Memory B cell (primary cell): ENCODE measurements around the gene RNPS1.
A peak's percentile ranks its signal among the peaks of the same experiment; 100 is the strongest.

Source experiments
- ATAC-seq: fragments of 150-1000 bp; cut with Tn5 transposase; 2 replicates; pipeline ENCODE4 v1.10.0; 2021; ENCODE audit warnings: low read depth, mild to moderate bottlenecking, moderate library complexity
- DNase-seq, 2 donors: peaks; one replicate each; pipeline ENCODE4 v3.0.0; 2022; ENCODE audit warnings: low spot score in 2 of 2
- H3K27ac Mint-ChIP-seq: one replicate; pipeline ENCODE4 v1.8.0; 2022; ENCODE audit warnings: mild to moderate bottlenecking, moderate library complexity, mixed read lengths
- H3K27me3 Mint-ChIP-seq: one replicate; pipeline ENCODE4 v1.8.0; 2022; ENCODE audit warnings: mixed read lengths
- H3K36me3 Mint-ChIP-seq: one replicate; pipeline ENCODE4 v1.8.0; 2022; ENCODE audit warnings: mild to moderate bottlenecking, mixed read lengths
- H3K4me1 Mint-ChIP-seq: one replicate; pipeline ENCODE4 v1.8.0; 2022; ENCODE audit warnings: mixed read lengths
- H3K4me3 Mint-ChIP-seq: one replicate; pipeline ENCODE4 v1.8.0; 2022; ENCODE audit warnings: mild to moderate bottlenecking, moderate library complexity, mixed read lengths
- H3K9me3 Mint-ChIP-seq: one replicate; pipeline ENCODE4 v1.8.0; 2022; ENCODE audit warnings: mixed read lengths

RNPS1 gene

GRCh38 chr16:2231016-2231931 is 36.7 kb downstream of the RNPS1 start:
- Mint-ChIP-seq H3K27me3 (no peaks in the 10 kb centered on the region), H3K36me3 (peaks cover 24% of the 10 kb centered on the region), H3K9me3 (no peaks in the 10 kb centered on the region), H3K27ac (no peak overlapping the region), H3K4me3 (no peak overlapping the region), H3K4me1 (peaks cover 3% of the 10 kb centered on the region)
- ATAC-seq (no peak), DNase-seq (no peak)

GRCh38 chr16:2230376-2230775 is 37.5 kb downstream of the RNPS1 start:
- ATAC-seq (no peak), DNase-seq (no peak)
- H3K36me3 Mint-ChIP-seq: peaks cover 23% of the 10 kb centered on the region
- H3K9me3 Mint-ChIP-seq: no peaks in the 10 kb centered on the region
- no peaks in the 10 kb centered on the region for H3K27me3 Mint-ChIP-seq
- peaks cover 7% of the 10 kb centered on the region for H3K4me1 Mint-ChIP-seq
- H3K27ac Mint-ChIP-seq: no peak overlapping the region
- H3K4me3 Mint-ChIP-seq: no peak overlapping the region

- ATAC-seq (no peak), DNase-seq (no peak)
- Mint-ChIP-seq H3K27me3 (no peaks in the 10 kb centered on the region), H3K27ac (no peak overlapping the region), H3K9me3 (no peaks in the 10 kb centered on the region), H3K4me3 (no peak overlapping the region), H3K4me1 (peaks cover 7% of the 10 kb centered on the region), H3K36me3 (peaks cover 19% of the 10 kb centered on the region)
Measured at GRCh38 chr16:2229632-2230250, 38.2 kb downstream of the RNPS1 start.

DNA sequence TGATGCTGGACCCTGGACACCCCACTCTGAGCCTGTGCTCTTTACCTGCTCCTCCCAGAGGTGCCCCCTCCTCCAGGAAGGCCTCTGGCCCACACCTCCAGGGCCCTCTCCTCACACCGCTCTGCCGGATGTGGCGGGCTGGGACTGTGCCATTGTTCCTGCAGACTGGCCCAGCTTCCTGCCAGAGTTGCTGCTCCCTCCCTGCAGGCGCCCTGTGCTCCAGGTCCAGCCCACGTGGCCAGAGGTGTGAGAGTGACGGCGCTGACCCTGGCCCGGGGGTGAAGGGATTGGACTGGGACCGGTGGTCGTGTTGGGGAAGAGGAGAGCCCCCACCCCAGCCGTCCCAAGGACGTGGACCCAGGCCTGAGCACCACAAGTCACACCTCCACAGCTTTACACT is 38.8 kb downstream of the RNPS1 start:
- no peak overlapping the region for H3K4me3 Mint-ChIP-seq
- no peaks in the 10 kb centered on the region for H3K9me3 Mint-ChIP-seq
- peaks cover 7% of the 10 kb centered on the region for H3K4me1 Mint-ChIP-seq
- DNase-seq: no peak
- H3K27me3 Mint-ChIP-seq: no peaks in the 10 kb centered on the region
- no peak overlapping the region for H3K27ac Mint-ChIP-seq
- ATAC-seq: no peak
- peaks cover 15% of the 10 kb centered on the region for H3K36me3 Mint-ChIP-seq

GRCh38 chr16:2228161-2228824 is 39.6 kb downstream of the RNPS1 start:
- ATAC-seq (no peak), DNase-seq (no peak)
- Mint-ChIP-seq H3K4me3 (no peak overlapping the region), H3K36me3 (peaks cover 12% of the 10 kb centered on the region), H3K9me3 (no peaks in the 10 kb centered on the region), H3K4me1 (peaks cover 7% of the 10 kb centered on the region), H3K27ac (no peak overlapping the region), H3K27me3 (no peaks in the 10 kb centered on the region)

DNA sequence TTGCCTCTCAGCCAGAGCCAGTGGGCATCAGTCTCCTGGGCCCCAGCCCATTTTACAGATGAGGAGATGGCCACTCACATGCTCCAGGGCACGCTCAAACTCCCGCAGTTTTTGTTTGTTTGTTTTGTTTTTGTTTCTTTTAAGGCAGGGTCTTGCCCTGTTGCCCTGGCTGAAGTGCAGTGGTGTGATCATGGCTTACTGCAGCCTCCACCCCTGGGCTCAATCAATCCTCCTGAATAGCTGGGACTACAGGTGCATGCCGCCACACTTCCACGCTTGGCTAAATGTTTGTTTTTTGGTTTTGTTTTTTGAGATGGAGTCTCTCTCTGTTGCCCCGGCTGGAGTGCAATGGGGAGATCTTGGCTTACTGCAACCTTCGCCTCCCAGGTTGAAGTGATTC is 41.0 kb downstream of the RNPS1 start:
- no peak overlapping the region for H3K27ac Mint-ChIP-seq
- no peaks in the 10 kb centered on the region for H3K27me3 Mint-ChIP-seq

GRCh38 chr16:2226245-2226793 is 41.6 kb downstream of the RNPS1 start:
- Mint-ChIP-seq H3K4me1 (peaks cover 7% of the 10 kb centered on the region), H3K9me3 (no peaks in the 10 kb centered on the region), H3K4me3 (peak overlapping the region; percentile 2), H3K27ac (no peak overlapping the region), H3K36me3 (peaks cover 12% of the 10 kb centered on the region), H3K27me3 (no peaks in the 10 kb centered on the region)
- ATAC-seq (no peak), DNase-seq (no peak)

More for the DNA sequence above, 41.0 kb downstream of the RNPS1 start:
- no peak overlapping the region for H3K4me3 Mint-ChIP-seq
- H3K4me1 Mint-ChIP-seq: peaks cover 7% of the 10 kb centered on the region
- ATAC-seq (no peak), DNase-seq (no peak)
- peaks cover 12% of the 10 kb centered on the region for H3K36me3 Mint-ChIP-seq
- H3K9me3 Mint-ChIP-seq: no peaks in the 10 kb centered on the region

- Mint-ChIP-seq H3K27ac (peak overlapping the region; percentile 46), H3K9me3 (no peaks in the 10 kb centered on the region), H3K4me3 (peak overlapping the region; percentile 81)
Measured at GRCh38 chr16:2223942-2224486, 43.9 kb downstream of the RNPS1 start.

GRCh38 chr16:2223221-2223941 is 44.5 kb downstream of the RNPS1 start, which contains the start of gene E4F1:
TSS of gene E4F1 (plus strand) at chr16:2223591. CDS start at chr16:2223614, 23 bp downstream.
- Mint-ChIP-seq H3K36me3 (peaks cover 2% of the 10 kb centered on the region), H3K4me3 (peak within 1 kb of the TSS; percentile 81), H3K9me3 (no peaks in the 10 kb centered on the region), H3K27ac (peak within 1 kb of the TSS; percentile 46), H3K4me1 (peaks cover 7% of the 10 kb centered on the region), H3K27me3 (no peaks in the 10 kb centered on the region)
- peak; percentile 96 for ATAC-seq
- peak; percentile 95 to 99 for DNase-seq

More at GRCh38 chr16:2223942-2224486, 43.9 kb downstream of the RNPS1 start:
- DNase-seq (no peak), ATAC-seq (peak; percentile 3)
- H3K36me3 Mint-ChIP-seq: peaks cover 4% of the 10 kb centered on the region
- no peaks in the 10 kb centered on the region for H3K27me3 Mint-ChIP-seq
- peaks cover 7% of the 10 kb centered on the region for H3K4me1 Mint-ChIP-seq

GRCh38 chr16:2216330-2216729 is 51.6 kb downstream of the RNPS1 start:
- peak overlapping the region; percentile 90 for H3K4me3 Mint-ChIP-seq
- H3K9me3 Mint-ChIP-seq: no peaks in the 10 kb centered on the region
- no peak for DNase-seq
- no peaks in the 10 kb centered on the region for H3K27me3 Mint-ChIP-seq
- H3K27ac Mint-ChIP-seq: no peak overlapping the region
- peaks cover 4% of the 10 kb centered on the region for H3K4me1 Mint-ChIP-seq
- H3K36me3 Mint-ChIP-seq: peaks cover 2% of the 10 kb centered on the region
- ATAC-seq: no peak

DNA sequence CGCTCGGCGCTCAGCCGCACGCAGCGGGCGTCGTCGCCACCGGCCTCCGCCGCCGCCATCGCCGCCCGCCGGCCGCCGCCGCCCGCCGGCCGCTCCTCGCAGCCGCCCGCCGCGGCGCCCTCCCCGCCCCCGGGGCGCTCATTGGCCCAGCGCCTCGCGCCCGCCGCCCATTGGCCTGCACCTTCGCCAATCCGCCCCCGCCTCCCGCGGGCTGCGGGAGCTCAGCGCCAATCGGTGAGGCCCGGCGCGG is 53.3 kb downstream of the RNPS1 start, which contains the start of gene PGP:
Gene PGP (minus strand): TSS at position 122 of the 250 bp plus-strand sequence. CDS start 63 bp downstream, at position 59.
- Mint-ChIP-seq H3K4me3 (peak within 1 kb of the TSS; percentile 90), H3K27ac (peak within 1 kb of the TSS; percentile 68), H3K4me1 (peaks cover 4% of the 10 kb centered on the region), H3K36me3 (peaks cover 2% of the 10 kb centered on the region), H3K9me3 (no peaks in the 10 kb centered on the region), H3K27me3 (no peaks in the 10 kb centered on the region)
- ATAC-seq: peak; percentile 94
- no peak for DNase-seq

DNA sequence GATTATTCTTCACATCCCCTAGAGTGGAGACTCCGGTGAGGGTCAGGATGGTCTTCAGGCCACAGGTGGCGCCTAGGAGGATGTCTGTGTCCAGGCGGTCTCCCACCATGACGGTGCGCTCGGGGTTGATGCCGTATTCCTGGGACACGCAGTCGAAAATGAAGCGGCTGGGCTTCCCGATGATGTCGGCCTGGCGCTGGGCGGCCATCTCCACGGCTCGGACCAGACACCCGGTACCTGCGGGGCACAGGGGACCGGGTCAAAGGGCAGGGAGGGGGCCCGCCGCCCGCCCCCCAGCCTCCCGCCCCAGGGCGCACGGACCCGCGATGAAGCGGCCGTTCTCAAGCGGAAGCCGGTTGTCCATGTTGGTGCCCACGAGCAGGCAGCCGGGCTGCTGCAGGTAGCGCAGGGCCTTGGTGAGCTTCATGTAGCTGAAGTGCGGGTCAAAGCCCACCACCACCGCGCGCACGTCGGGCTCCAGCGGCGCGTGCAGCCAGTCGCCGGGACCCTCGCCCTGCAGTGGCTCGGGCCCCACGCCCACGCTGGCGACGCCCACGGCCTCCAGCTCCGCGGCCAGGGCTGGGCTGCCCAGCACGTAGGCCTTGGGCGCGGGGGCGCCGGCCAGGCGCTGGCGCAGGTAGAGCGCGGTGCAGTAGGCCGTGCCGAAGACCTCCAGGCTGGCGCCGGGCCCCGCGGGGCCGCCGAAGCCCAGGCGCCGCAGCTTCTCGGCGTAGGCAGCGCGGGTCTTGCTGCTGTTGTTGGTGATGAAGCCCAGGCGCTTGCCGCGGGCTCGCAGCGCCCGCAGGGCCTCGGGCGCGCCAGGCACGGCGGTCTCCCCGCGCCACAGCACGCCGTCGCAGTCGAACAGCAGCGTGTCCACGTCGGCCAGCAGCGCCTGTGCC is 53.9 kb downstream of the RNPS1 start:
- peaks cover 2% of the 10 kb centered on the region for H3K36me3 Mint-ChIP-seq
- H3K9me3 Mint-ChIP-seq: no peaks in the 10 kb centered on the region
- H3K4me1 Mint-ChIP-seq: peaks cover 4% of the 10 kb centered on the region
- peak overlapping the region; percentile 68 for H3K4me3 Mint-ChIP-seq
- DNase-seq: no peak
- H3K27me3 Mint-ChIP-seq: no peaks in the 10 kb centered on the region
- H3K27ac Mint-ChIP-seq: no peak overlapping the region
- ATAC-seq: peak; percentile 2
